WERI-Rb-1 (cell line): Measurements from ENCODE around the gene MAGEA9B.
A peak's percentile ranks its signal among the peaks of the same experiment; 100 is the strongest.
"Not testable (repeated sequence)": the region's sequence is repeated elsewhere in the genome, so short reads cannot be mapped to it uniquely, and the experiment has no call there.

ENCODE experiments used
- DNase-seq: peaks from one replicate; pipeline ENCODE4 v3.0.0-alpha.2; 2020
- H3K27ac ChIP-seq: fragments of 250-450 bp; sonication (Bioruptor Pico); 2 replicates; pipeline ENCODE4 v1.5.1; 2020; ENCODE audit warnings: mild to moderate bottlenecking, moderate library complexity
- H3K27me3 ChIP-seq: fragments of 250-450 bp; sonication (Bioruptor Pico); 2 replicates; pipeline ENCODE4 v1.5.1; 2021; ENCODE audit warnings: mild to moderate bottlenecking, low read depth, moderate library complexity; ENCODE audit not compliant: insufficient read depth, severe bottlenecking
- H3K36me3 ChIP-seq: fragments of 250-450 bp; sonication (Bioruptor Pico); 2 replicates; pipeline ENCODE4 v1.5.1; 2020; ENCODE audit warnings: mild to moderate bottlenecking, moderate library complexity
- H3K4me3 ChIP-seq: 2 replicates; pipeline ENCODE4 v1.5.1; 2011; ENCODE audit warnings: low read depth, mild to moderate bottlenecking, control low read depth, low read length
- H3K9me3 ChIP-seq: fragments of 250-450 bp; sonication (Bioruptor Pico); 2 replicates; pipeline ENCODE4 v1.5.1; 2021; ENCODE audit warnings: mild to moderate bottlenecking, moderate library complexity; ENCODE audit not compliant: severe bottlenecking
- TF ChIP-seq, protein P1 (sequence below): IDR thresholded peaks from 2 replicates; pipeline ENCODE4 v1.5.1; 2011; ENCODE audit warnings: low read depth, mild to moderate bottlenecking, control low read depth, inconsistent platforms, low read length

Gene MAGEA9B

DNA sequence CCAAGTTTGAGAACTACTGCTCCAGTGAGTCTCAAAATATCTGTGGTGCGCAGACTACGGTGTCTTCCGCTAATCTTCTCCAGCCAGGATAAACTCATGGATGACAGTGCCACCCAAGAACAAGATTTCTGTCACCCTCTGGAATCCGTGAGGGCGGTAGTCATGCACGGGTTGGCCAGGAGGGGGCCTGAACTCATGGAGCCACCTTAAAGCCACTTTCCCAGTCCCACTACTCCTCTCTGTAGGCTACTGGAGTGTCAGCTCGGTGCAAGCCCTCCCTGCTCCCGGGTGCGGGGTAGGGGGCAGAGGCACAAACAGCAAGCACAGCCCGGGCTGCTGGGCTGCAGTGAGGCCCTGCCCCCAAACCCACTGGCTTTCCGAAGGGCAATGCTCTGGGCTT, 11.3 kb upstream of the MAGEA9B start:
- TF ChIP-seq, protein P1, sequence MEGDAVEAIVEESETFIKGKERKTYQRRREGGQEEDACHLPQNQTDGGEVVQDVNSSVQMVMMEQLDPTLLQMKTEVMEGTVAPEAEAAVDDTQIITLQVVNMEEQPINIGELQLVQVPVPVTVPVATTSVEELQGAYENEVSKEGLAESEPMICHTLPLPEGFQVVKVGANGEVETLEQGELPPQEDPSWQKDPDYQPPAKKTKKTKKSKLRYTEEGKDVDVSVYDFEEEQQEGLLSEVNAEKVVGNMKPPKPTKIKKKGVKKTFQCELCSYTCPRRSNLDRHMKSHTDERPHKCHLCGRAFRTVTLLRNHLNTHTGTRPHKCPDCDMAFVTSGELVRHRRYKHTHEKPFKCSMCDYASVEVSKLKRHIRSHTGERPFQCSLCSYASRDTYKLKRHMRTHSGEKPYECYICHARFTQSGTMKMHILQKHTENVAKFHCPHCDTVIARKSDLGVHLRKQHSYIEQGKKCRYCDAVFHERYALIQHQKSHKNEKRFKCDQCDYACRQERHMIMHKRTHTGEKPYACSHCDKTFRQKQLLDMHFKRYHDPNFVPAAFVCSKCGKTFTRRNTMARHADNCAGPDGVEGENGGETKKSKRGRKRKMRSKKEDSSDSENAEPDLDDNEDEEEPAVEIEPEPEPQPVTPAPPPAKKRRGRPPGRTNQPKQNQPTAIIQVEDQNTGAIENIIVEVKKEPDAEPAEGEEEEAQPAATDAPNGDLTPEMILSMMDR: 0 out of 2 replicates have a peak, but pooled peaks have one; percentile 20
- H3K36me3 ChIP-seq, H3K27me3 ChIP-seq, H3K4me3 ChIP-seq, H3K27ac ChIP-seq, H3K9me3 ChIP-seq: not testable (repeated sequence)
- DNase-seq: peak; percentile 54

DNA sequence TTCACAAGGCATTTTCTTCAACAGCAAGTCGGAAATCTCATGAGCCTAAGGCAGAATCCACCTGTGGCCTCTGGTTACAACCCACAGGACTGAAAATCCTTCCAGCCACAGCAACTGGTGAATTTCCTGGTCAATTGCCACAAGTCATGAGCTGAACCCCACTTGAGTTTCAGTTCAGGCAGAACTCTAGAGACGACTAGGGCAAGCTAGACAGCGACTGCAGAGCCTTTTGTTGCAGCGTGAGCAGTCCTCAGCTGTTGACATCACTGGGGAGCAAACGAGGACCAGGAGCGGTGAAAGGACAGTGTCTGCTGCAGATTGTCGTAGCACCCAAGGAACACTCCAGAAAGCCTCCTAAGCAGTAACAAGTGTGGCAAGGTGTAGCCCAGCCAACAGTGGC, 8.7 kb upstream of the MAGEA9B start:
- not testable (repeated sequence) for DNase-seq, H3K9me3 ChIP-seq, H3K36me3 ChIP-seq, H3K4me3 ChIP-seq, H3K27ac ChIP-seq, H3K27me3 ChIP-seq

DNA sequence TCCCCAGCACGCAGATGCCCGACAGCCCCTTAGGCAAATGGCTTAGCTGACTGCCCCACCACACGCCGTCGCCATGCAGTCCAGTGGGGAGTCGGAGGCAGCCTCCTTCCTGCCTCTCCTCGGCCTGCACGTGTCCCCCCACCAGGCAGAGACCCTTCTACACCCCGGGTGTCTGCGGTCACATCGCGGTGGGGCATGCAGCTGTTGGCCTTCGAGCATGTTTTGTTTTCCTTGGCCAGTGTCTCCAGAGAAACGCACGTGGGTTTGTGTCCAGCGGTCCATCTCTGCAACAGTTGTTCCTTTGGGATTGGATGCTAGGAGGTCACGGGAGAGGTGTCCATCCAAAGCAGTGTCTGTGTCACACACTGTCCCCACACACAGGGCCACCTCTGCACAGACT, 8.0 kb upstream of the MAGEA9B start, which contains the start of gene HSFX2:
Gene HSFX2, minus strand, starts transcription at position 101 of the 400 bp plus-strand sequence. CDS start 614 bp downstream, outside the sequence.
- H3K4me3 ChIP-seq, H3K27ac ChIP-seq, DNase-seq, H3K27me3 ChIP-seq, H3K9me3 ChIP-seq, H3K36me3 ChIP-seq: not testable (repeated sequence)

DNA sequence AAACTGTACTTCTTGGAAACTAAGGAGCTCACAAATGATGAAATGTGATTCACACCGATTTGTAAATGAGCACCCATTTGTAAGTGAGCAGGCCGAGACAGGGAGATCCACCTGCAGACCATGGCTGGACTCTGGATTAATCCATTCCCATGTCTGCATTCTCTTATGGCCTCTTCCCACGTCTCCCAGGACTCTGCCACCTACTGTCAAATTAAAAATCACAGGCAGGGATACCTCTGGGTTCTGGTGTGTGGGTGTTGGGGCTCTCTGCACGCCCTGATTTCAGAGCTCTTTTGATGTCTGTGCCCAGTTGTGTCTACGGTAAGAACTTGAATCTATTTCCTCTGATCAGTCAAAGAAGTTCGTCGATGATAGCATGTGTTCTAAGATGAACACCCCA, 3.7 kb upstream of the MAGEA9B start:
- not testable (repeated sequence) for DNase-seq, H3K36me3 ChIP-seq, H3K9me3 ChIP-seq, H3K27me3 ChIP-seq, H3K4me3 ChIP-seq, H3K27ac ChIP-seq

DNA sequence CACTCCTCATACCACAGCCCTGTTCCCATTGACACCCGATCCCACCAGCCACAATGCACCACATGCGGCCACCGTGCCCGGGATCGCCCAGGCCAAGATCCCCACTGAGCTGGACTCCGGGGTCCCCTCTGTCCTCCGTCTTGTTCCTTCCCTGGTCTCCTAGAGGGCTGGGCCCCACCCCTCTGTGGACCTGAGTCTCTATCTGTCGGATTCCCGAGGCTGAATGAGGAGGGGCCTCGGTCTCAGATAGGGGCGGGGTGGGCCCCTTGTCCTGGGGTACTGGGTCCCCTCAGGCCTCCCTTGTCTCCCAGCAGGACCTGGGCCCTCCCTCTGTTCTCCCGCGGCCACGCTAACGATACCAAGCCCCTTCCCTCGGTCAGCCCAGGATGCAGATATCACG, 1.6 kb downstream of the MAGEA9B start:
- not testable (repeated sequence) for H3K27ac ChIP-seq, H3K27me3 ChIP-seq, H3K9me3 ChIP-seq, H3K36me3 ChIP-seq, DNase-seq, H3K4me3 ChIP-seq

DNA sequence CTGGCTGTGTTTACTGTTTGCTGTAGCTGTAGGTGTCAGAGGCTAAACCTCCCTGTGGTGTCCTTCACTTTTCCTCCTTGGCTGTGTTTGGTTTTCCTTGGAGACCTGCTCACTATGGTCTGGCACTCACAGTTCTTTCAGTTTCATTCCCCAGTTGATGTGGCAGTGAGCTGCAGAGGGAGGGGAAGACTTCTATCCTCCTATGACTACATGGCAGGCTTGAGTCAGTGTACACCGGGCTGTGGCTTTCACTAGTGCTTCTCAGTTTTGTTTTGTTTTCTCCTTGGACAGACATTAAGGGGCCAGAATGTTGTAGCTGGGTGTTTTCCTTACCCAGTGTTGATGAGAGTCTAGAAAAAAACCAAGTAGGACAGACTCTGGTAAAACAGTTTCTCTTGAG, 13.8 kb downstream of the MAGEA9B start:
- H3K27ac ChIP-seq, H3K36me3 ChIP-seq, DNase-seq, H3K4me3 ChIP-seq, H3K9me3 ChIP-seq: not testable (repeated sequence)
- H3K27me3 ChIP-seq: peaks cover 23% of the 10 kb centered on the region

DNA sequence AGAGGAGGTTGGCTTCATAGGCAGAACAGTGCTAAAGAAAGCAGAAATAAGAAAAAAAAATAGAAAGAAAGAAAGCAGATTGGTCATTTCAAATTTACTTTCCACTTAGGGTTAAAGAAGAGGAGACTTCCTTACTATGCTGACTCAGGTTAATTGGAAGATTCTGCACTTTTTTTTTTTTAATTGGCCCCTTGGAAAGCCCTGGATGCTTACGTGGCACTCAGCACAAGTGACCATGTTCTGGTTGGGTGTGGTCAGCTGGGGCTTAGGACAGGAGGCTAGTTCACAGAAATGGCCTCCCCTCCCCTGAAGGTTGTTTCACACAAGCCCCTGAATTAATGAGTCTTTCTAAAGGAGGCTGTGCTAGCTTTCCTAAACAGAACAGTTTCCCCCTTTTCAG, 14.5 kb downstream of the MAGEA9B start:
- Histone ChIP-seq H3K36me3 (no peaks in the 10 kb centered on the region), H3K27ac (no peak overlapping the region), H3K27me3 (peaks cover 26% of the 10 kb centered on the region), H3K4me3 (no peak overlapping the region), H3K9me3 (no peaks in the 10 kb centered on the region)
- TF ChIP-seq, protein P1: no peak
- no peak for DNase-seq

DNA sequence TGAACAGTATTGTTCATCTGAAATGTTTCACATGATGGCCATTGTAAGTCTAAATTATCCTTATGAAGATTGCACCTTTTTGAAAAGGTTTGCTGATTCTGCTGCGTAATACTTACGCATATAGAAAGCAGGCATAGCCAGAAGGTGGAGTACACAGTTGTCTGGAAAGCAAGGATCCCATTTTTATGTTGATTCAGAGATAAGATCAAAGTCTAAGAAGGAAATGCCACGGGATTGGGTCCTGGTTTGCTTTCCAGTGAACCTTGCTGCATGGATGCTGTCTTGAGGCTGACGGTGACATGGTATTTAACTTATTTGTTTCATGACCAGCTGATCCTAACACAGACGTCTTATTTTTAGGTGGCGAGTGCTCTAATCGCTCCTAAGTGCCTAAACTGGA, 15.5 kb downstream of the MAGEA9B start:
- Histone ChIP-seq H3K9me3 (no peaks in the 10 kb centered on the region), H3K27me3 (peaks cover 31% of the 10 kb centered on the region), H3K36me3 (no peaks in the 10 kb centered on the region), H3K27ac (no peak overlapping the region), H3K4me3 (no peak overlapping the region)
- DNase-seq: no peak
- TF ChIP-seq, protein P1: no peak
